GM19099 (cell line): ENCODE data around the gene NACA2.

Experiments used
- POLR2A ChIP-seq: IDR thresholded peaks from 3 replicates; pipeline ENCODE4 v1.6.1; 2011; ENCODE audit warnings: low read depth; ENCODE audit not compliant: insufficient read length; ENCODE audit errors: extremely low read depth

Gene NACA2

GRCh38 chr17:61616783-61617182, 25.8 kb upstream of the NACA2 start:
- no peak for TF ChIP-seq POLR2A

DNA sequence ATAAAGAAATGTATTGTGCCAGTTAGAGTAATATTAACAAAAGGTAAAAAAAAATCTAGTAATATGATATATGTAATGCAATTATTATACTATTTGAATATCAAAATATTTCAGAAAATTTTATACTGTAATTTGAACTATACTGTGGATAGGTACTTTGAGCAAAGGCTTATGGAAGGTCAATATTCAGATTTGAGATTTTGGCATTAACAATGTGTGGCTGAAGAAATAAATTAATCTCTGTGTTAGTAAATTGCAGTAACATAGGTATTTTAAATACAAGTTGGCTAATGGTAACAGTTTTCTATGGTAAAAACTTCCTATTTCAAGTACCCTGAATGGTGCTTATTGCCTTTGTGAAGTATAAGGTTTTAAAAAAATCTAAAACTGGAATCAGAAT, 23.2 kb upstream of the NACA2 start:
- TF ChIP-seq POLR2A = no peak

DNA sequence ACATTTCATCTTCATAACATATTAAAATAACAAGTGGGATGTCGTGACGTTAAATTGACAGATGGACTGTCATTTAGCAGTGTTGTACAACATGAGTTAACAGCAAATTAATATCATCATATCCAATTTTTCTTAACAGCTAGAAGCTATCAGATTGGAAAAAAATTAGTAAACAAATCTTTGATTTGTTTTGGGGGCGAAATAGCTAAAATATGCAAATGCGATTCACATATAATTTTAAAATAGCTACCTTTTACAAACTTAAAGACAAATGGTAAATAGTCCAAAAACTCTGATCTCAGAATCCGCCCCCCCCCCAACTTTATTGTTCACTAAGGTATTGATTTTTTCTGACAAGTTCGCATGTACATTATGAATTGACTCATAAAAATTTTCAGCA, 20.3 kb upstream of the NACA2 start:
- TF ChIP-seq POLR2A = no peak

GRCh38 chr17:61605692-61606091, 14.7 kb upstream of the NACA2 start:
- no peak for TF ChIP-seq POLR2A

DNA sequence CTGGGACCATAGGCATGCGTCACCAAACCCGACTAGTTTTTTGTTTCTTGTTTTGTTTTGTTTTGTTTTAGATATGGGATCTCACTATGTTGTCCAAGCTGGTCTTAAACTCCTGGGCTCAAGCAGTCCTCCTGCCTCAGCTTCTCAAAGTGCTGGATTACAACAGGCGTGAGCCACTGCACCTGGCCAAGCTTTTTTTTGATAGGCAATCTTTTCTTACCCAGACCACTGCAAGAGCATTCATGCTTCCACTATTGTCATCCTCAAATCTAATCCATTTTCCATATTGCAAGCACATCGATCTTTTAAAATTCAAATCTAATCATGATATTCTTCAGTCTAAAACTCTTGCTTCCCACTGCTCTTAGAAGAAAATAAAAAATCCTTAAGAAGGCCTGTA, 10.3 kb upstream of the NACA2 start:
- no peak for TF ChIP-seq POLR2A

DNA sequence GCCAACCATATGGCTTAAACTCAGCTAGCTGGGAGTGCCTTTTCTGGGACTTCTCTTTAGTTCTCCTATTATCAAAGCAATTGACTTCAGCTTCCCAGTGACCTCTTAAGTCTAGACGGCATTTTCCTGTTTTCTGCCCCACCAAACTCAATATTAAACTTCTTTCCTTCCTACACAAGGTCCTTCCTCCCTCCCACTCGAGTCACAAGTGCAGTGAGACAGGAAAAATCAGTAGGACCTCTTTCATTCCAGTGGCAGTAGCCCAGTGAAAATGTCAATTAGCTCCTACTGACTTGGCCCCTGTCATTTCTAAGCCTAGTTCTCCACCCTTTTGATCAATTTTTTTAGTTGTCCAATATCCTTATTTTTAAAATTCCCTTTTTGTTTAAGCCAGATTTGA, 9.6 kb upstream of the NACA2 start:
- no peak for TF ChIP-seq POLR2A

- no peak for TF ChIP-seq POLR2A
These were observed 8.6 kb upstream of the NACA2 start for GRCh38 chr17:61599608-61600007.

DNA sequence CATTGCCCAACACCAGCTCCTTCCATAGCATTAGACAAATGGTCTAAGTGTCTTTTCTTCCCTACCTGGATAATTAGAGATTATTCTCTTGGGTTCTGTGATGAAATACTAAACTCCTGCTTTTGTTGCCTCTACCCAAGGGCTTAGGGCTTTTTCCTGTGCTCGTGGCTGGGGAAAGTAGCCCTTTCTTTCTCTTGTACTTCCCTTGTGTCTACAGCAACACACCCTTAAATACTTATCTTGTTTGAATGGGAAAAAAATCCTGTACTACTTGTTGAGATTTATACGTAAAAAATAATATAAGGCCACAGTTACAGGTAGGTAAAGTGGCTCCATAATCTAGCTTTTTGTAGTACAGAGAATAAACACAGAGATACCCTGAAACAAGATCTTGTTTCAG, 7.0 kb upstream of the NACA2 start:
- no peak for TF ChIP-seq POLR2A

GRCh38 chr17:61597607-61598006, 6.6 kb upstream of the NACA2 start:
- TF ChIP-seq POLR2A = no peak

DNA sequence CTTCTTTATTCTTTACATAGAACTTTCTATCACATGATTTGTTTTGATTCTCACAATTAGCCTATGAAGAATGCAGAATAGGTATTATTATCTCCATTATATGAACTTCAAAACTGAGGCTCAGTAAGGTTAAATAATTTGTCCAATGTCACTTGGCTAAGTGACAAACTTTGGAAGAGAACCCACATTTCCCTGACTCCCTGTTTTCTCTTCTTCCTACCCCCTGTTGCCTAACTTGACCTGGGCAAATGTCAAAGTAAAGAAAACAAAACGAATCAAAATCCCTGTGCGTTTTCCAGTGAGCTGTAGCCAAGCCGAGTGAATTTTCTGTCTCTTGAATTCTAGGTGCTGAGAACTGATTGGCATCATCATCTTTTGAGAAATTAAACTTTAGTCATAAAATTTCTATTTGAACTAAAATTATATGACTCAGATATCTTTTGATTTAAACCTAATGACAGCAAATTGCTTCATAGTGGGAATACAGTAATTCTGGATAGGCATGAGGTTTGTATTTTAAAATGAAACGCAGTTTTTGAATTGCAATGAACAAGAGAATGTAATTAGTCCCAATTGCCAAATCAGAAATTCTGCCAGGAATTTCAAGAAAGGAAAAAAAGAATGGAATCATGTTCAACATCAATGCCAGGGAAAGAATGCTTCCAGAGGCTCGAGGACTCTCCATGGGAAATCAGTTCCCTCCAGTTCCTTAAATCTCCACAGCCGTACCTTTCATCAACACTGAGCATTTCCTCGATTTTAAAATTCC, 4.6 kb upstream of the NACA2 start:
- TF ChIP-seq POLR2A = no peak

GRCh38 chr17:61594294-61594825, 3.3 kb upstream of the NACA2 start:
- TF ChIP-seq POLR2A = no peak

DNA sequence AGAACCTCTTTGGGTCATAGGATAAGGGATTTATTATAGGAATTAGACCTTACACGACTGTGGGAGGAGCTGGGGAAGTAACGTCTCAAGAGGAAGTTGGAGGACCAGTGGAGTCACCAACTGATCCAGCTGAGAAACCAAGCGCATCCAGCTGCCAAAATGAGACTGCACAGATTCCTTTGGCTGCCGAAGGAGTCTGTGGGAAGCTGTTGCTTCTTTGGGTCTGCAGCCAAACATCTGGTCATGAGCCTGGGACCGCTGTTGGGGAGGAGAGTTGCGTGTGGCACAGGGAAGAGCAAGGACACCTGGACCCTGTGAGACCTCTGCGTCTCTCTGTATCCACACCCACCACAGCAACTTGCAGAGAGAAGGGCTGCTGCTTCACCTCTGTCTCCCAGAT, 2.4 kb upstream of the NACA2 start:
- no peak for TF ChIP-seq POLR2A

DNA sequence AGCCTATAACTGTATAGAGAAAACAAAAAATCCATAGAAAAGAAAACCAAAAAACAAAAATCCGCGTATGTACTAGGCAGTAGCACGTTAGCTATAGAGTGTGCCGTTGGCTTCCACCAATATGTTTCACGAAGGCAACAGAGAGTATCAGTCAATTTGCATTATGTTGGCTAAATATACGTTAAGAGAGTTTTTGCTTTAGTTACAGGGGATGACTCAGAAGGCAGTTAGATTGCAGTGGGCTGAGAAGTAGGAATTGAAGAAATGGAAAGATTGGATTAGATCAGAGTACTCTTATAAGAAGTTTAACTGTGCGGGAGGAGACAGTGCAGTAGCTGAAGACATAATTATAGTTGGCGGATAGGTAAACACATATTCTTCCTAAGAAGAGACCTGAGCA, 911 bp upstream of the NACA2 start:
- no peak for TF ChIP-seq POLR2A

DNA sequence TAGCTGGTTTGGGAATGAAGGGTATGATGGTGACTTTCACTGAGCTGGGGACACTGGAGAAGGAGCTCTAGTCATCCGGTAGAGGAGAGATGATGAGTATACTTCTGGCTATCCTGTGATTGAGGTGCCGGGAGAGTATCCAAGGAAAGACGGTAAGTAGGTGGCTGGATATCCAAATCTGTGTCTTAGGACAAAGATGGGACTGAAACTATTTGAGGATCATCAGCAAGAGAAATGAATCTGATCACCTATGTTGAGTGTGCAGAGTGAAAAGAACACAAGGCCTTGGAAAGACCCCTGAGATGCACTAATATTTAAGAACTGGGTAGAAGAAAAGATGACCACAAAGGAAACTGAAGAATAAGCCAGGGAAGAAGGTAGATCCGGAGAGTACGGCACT, 1.0 kb downstream of the NACA2 start:
- no peak for TF ChIP-seq POLR2A

DNA sequence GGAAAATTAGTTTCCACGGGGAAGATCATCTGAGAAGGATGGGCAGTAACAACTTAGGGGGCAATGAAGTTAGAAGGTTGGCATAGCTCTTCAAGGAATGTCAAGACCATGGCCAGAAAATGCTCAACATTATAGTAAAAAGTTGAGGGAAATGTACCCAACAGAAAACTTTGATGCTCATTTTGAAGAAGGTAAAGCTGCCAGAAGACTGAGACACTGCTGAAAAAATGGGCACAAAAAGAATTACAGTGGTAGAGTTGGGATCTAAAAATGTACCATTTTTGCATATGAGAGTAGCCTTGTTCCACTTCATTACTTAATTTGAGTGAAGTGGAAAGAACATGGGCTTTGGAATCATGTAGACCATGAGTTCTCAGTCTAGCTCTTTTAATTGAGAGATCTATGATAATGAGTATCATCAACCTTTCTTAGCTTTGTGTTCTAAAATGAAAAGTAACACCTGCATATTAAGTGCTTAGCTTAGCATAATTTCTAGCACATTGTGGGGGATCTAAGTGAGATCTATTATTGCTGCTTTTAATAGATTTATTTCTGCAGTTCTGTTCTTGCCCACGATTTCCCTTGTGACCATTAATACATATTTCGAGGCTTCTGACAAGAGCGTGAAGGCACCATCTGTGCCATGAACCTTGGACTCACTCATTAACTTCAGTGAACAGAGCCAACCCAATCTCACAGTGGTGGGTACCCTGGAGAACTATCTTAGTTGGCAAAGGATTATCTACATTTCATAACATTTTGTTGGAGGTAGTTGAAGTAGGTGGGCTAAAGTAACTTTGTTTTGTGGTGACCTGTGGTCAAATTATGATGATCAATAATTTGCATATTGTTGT, 3.0 kb downstream of the NACA2 start:
- TF ChIP-seq POLR2A = no peak

DNA sequence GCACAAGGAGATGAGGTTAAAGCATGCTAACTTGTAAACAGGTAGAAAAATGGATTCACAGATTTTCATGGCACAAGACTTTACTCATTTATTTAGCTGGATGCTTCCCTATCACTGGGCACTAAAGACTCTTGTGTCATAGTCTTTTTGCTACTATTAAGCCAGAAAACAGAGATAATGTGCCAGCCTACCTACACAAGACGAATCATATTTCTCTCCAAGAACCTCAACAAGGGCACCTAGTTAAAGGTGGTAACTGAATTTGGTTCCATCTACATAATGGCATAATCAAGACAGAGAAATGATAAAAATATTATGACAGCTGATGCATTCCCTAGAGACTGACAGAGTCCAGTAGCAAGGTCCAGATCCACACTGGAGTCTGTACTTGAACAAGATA, 3.8 kb downstream of the NACA2 start:
- TF ChIP-seq POLR2A = no peak
